ENCODE measurements around the gene MYCL.

GRCh38 chr1:39919545-39919944 lies 17.8 kb upstream of the MYCL start:
- TF ChIP-seq CTCF (IDR thresholded peaks at IDR 0.05) (peak in 5 of 6 experiments; percentile 36 to 94 (median 86)), POLR2A (IDR thresholded peaks at IDR 0.05) (no peak)
